Osteocyte (in vitro differentiated cells): ENCODE results near the gene ESR1. TPM values are rescaled to one million over a fixed set of nuclear protein-coding genes. Genes with fewer than 3 reads are reported as not detected.
"Not testable (repeated sequence)": the region's sequence is repeated elsewhere in the genome, so short reads cannot be mapped to it uniquely, and the experiment has no call there.

ENCODE experiments used
- DNase-seq: peaks from one replicate; pipeline ENCODE4 v3.0.0; 2021; ENCODE audit warnings: mixed read lengths; ENCODE audit not compliant: unreplicated experiment; ENCODE audit errors: extremely low spot score
- H3K27ac Mint-ChIP-seq: one replicate; pipeline ENCODE4 v1.8.0; 2021; ENCODE audit warnings: mild to moderate bottlenecking, mixed read lengths; ENCODE audit not compliant: unreplicated experiment
- H3K27me3 Mint-ChIP-seq: one replicate; pipeline ENCODE4 v1.8.0; 2021; ENCODE audit warnings: mixed read lengths; ENCODE audit not compliant: unreplicated experiment
- H3K36me3 Mint-ChIP-seq: one replicate; pipeline ENCODE4 v1.8.0; 2021; ENCODE audit warnings: mixed read lengths; ENCODE audit not compliant: unreplicated experiment
- H3K4me1 Mint-ChIP-seq: one replicate; pipeline ENCODE4 v1.8.0; 2021; ENCODE audit warnings: mixed read lengths; ENCODE audit not compliant: unreplicated experiment
- H3K4me3 Mint-ChIP-seq: one replicate; pipeline ENCODE4 v1.8.0; 2021; ENCODE audit warnings: mild to moderate bottlenecking, moderate library complexity, mixed read lengths; ENCODE audit not compliant: unreplicated experiment
- H3K9me3 Mint-ChIP-seq: one replicate; pipeline ENCODE4 v1.8.0; 2021; ENCODE audit warnings: mixed read lengths; ENCODE audit not compliant: unreplicated experiment
- CTCF ChIP-seq: fragments of 200-600 bp; sonication (generic); IDR thresholded peaks from 2 replicates; pipeline ENCODE4 v1.5.0; 2021; ENCODE audit warnings: antibody characterized with exemption, mild to moderate bottlenecking, moderate library complexity
- total RNA-seq: library from RNA; stranded (reverse); gene quantifications from 2 replicates; pipeline ENCODE4 v1.2.1, GENCODE V29; 2021

The ESR1 gene
- total RNA-seq, 1 donor from 2014 or later = not detected

- Mint-ChIP-seq H3K4me1 (no peaks in the 10 kb centered on the region), H3K27ac (no peak overlapping the region), H3K36me3 (no peaks in the 10 kb centered on the region), H3K9me3 (peaks cover 2% of the 10 kb centered on the region), H3K4me3 (no peak overlapping the region), H3K27me3 (no peaks in the 10 kb centered on the region)
- no peak for DNase-seq
- no peak for TF ChIP-seq CTCF
Observed at GRCh38 chr6:151891524-151891923, 84.0 kb downstream of the ESR1 start.

GRCh38 chr6:151894426-151894825 is 86.9 kb downstream of the ESR1 start:
- H3K27ac Mint-ChIP-seq, DNase-seq, H3K27me3 Mint-ChIP-seq, H3K4me1 Mint-ChIP-seq, H3K36me3 Mint-ChIP-seq, H3K4me3 Mint-ChIP-seq: not testable (repeated sequence)
- H3K9me3 Mint-ChIP-seq = peaks cover 15% of the 10 kb centered on the region

GRCh38 chr6:151899221-151899620 is 91.7 kb downstream of the ESR1 start:
- H3K27me3 Mint-ChIP-seq, H3K4me1 Mint-ChIP-seq, H3K27ac Mint-ChIP-seq, H3K4me3 Mint-ChIP-seq, DNase-seq, H3K36me3 Mint-ChIP-seq: not testable (repeated sequence)
- peaks cover 22% of the 10 kb centered on the region for H3K9me3 Mint-ChIP-seq

GRCh38 chr6:151899796-151900195 is 92.3 kb downstream of the ESR1 start:
- DNase-seq, H3K4me3 Mint-ChIP-seq, H3K36me3 Mint-ChIP-seq, H3K4me1 Mint-ChIP-seq, H3K27me3 Mint-ChIP-seq, H3K27ac Mint-ChIP-seq: not testable (repeated sequence)
- peaks cover 22% of the 10 kb centered on the region for H3K9me3 Mint-ChIP-seq

- H3K9me3 Mint-ChIP-seq = peaks cover 22% of the 10 kb centered on the region
- TF ChIP-seq CTCF = no peak
- H3K27me3 Mint-ChIP-seq = peaks cover 3% of the 10 kb centered on the region
- no peak for DNase-seq
- H3K27ac Mint-ChIP-seq = no peak overlapping the region
- no peaks in the 10 kb centered on the region for H3K36me3 Mint-ChIP-seq
- H3K4me1 Mint-ChIP-seq = no peaks in the 10 kb centered on the region
- H3K4me3 Mint-ChIP-seq = no peak overlapping the region
Observed at GRCh38 chr6:151900256-151900655, 92.8 kb downstream of the ESR1 start.

- no peak for DNase-seq
- H3K27me3 Mint-ChIP-seq = peaks cover 3% of the 10 kb centered on the region
Observed at GRCh38 chr6:151901009-151901411, 93.5 kb downstream of the ESR1 start.

More at GRCh38 chr6:151901009-151901411, 93.5 kb downstream of the ESR1 start:
- Mint-ChIP-seq H3K4me1 (no peaks in the 10 kb centered on the region), H3K9me3 (peaks cover 22% of the 10 kb centered on the region), H3K27ac (no peak overlapping the region), H3K4me3 (no peak overlapping the region), H3K36me3 (no peaks in the 10 kb centered on the region)
- TF ChIP-seq CTCF = no peak
